ENCODE results near the gene ENPP1. TPM values are rescaled to one million over a fixed set of nuclear protein-coding genes. Genes with fewer than 3 reads are reported as not detected.

Gene ENPP1
- total and polyA plus RNA-seq, 2 donors (not counting 1 experiment from before 2014, with no cell fraction given), result 48.6 to 85.4 TPM

DNA sequence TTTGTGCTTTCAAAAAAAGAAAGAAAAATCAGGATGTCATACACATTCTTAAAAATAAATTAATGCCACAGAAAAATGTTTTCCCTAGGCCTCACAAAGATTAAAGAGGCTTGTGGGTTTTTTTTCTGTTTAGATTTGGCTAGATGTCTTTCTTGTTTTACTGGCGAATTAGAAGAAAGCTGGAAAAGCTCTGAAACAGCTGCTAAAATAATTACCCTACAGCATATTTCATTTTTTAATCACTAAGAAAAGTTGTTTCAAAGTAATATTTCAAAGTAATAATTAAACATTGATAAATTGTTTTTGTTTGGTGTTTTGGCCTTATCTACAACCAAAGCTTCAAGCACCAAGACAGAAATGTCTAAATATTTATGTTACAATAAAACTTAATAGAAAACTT lies 3.7 kb upstream of the ENPP1 start:
- no peak for DNase-seq (ENCODE audit: low read depth in 2 of 2)
- H3K4me3 ChIP-seq (replicated peaks in 1 of 4; ENCODE audit: control extremely low read depth in 1 of 4, insufficient read depth in 1 of 4, low read depth in 3 of 4, low read length in 4 of 4), result no peak overlapping the region
- no peaks in the 10 kb centered on the region for H3K36me3 ChIP-seq (ENCODE audit: control insufficient read depth, insufficient read depth, low read length)
- no peak overlapping the region for H3K9ac ChIP-seq (ENCODE audit: insufficient read depth, low read length)
- no peaks in the 10 kb centered on the region for H3K27me3 ChIP-seq (ENCODE audit: control insufficient read depth, insufficient read depth, low read length)
- H2AFZ ChIP-seq (ENCODE audit: low read length), result no peak overlapping the region
- H4K20me1 ChIP-seq (ENCODE audit: control insufficient read depth, extremely low read depth, insufficient read depth, low read length), result no peaks in the 10 kb centered on the region
- H3K4me2 ChIP-seq (ENCODE audit: extremely low read depth, insufficient read depth, low read length), result no peak overlapping the region
- no peaks in the 10 kb centered on the region for H3K9me3 ChIP-seq (ENCODE audit: control insufficient read depth, insufficient read depth, low read depth, low read length)
- no peak overlapping the region for H3K27ac ChIP-seq (ENCODE audit: insufficient read depth, low read length)
- H3K79me2 ChIP-seq (ENCODE audit: control insufficient read depth, insufficient read depth, low read length), result no peaks in the 10 kb centered on the region
- no peaks in the 10 kb centered on the region for H3K4me1 ChIP-seq (ENCODE audit: control insufficient read depth, extremely low read depth, insufficient read depth, low read length)
- TF ChIP-seq, protein P1, sequence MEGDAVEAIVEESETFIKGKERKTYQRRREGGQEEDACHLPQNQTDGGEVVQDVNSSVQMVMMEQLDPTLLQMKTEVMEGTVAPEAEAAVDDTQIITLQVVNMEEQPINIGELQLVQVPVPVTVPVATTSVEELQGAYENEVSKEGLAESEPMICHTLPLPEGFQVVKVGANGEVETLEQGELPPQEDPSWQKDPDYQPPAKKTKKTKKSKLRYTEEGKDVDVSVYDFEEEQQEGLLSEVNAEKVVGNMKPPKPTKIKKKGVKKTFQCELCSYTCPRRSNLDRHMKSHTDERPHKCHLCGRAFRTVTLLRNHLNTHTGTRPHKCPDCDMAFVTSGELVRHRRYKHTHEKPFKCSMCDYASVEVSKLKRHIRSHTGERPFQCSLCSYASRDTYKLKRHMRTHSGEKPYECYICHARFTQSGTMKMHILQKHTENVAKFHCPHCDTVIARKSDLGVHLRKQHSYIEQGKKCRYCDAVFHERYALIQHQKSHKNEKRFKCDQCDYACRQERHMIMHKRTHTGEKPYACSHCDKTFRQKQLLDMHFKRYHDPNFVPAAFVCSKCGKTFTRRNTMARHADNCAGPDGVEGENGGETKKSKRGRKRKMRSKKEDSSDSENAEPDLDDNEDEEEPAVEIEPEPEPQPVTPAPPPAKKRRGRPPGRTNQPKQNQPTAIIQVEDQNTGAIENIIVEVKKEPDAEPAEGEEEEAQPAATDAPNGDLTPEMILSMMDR (conservative IDR thresholded peaks at IDR 0.05 in 1 of 2, IDR thresholded peaks at IDR 0.05 in 1 of 2; ENCODE audit: low read depth in 1 of 2, low read length in 2 of 2), result no peak
- no peak for TF ChIP-seq EZH2 (IDR thresholded peaks at IDR 0.05; ENCODE audit: low read length, missing control alignments)

DNA sequence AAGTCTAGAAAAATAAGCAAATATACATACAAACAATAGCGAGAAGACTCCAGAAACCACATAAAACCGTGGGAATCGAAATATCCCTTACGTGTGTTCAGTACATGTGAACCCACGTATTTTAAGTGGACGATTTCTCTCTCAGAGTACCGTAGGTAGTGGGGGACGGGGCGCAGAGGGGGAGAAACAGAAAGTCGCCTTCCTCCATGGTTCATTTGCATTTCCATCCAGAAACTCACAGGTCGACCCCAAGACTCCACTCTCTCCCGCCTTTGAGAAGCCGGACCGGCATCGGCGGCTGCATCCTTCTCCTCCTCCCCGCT lies 538 bp upstream of the ENPP1 start:
- Histone ChIP-seq H3K4me2 (ENCODE audit: extremely low read depth, insufficient read depth, low read length) (peak overlapping the region; percentile 88), H3K9me3 (ENCODE audit: control insufficient read depth, insufficient read depth, low read depth, low read length) (no peaks in the 10 kb centered on the region), H3K79me2 (ENCODE audit: control insufficient read depth, insufficient read depth, low read length) (peaks cover 5% of the 10 kb centered on the region), H3K36me3 (ENCODE audit: control insufficient read depth, insufficient read depth, low read length) (no peaks in the 10 kb centered on the region), H3K4me3 (replicated peaks in 1 of 4; ENCODE audit: control extremely low read depth in 1 of 4, insufficient read depth in 1 of 4, low read depth in 3 of 4, low read length in 4 of 4) (peak overlapping the region; percentile 51 to 67 (median 62)), H3K27me3 (ENCODE audit: control insufficient read depth, insufficient read depth, low read length) (no peaks in the 10 kb centered on the region), H3K9ac (ENCODE audit: insufficient read depth, low read length) (peak overlapping the region; percentile 49), H4K20me1 (ENCODE audit: control insufficient read depth, extremely low read depth, insufficient read depth, low read length) (no peaks in the 10 kb centered on the region), H3K4me1 (ENCODE audit: control insufficient read depth, extremely low read depth, insufficient read depth, low read length) (no peaks in the 10 kb centered on the region), H2AFZ (ENCODE audit: low read length) (peak overlapping the region; percentile 84), H3K27ac (ENCODE audit: insufficient read depth, low read length) (no peak overlapping the region)
- no peak for DNase-seq (ENCODE audit: low read depth in 2 of 2)
- TF ChIP-seq, protein P1 (conservative IDR thresholded peaks at IDR 0.05 in 1 of 2, IDR thresholded peaks at IDR 0.05 in 1 of 2; ENCODE audit: low read depth in 1 of 2, low read length in 2 of 2), result peak in 1 of 2 donors; percentile 12
- TF ChIP-seq EZH2 (IDR thresholded peaks at IDR 0.05; ENCODE audit: low read length, missing control alignments), result no peak

DNA sequence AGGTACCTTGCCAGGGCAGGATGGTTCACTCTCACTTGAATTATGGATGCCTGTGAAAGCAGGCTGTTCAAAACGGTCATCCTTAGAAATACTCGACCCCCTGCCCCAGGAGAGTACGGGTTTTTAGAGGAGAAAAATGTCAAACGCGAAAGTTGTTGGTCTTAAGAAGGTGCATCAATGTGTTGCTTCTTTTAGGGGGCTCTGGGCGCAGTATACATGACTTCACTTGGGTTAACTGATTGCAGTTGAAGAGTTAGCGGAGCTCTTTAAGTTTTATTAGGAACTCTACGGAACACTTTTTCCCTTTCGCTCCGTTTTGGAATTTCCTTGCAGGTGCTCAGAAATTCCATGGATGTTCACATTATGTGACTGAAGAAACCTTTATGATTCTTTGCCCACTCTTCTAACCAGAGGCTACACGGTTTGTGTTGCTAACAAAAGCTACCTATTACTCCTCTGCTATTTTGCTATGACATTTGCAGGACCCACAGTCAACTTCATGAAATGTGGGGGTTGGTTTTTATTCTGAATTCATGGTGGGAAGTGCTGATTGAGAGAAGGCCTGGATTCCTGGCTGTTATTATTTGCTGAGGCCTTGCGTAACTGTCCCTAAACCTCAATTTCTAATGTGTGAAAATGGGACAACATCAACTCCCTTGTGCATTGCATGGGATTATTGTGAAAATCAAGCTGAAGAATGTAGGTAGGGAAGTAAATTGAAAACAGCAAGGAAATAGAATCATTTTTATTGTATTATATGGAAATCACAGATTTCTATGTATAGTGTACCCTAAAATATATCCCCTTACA lies 845 bp downstream of the ENPP1 start:
- H3K27me3 ChIP-seq (ENCODE audit: control insufficient read depth, insufficient read depth, low read length), result no peaks in the 10 kb centered on the region
- DNase-seq (ENCODE audit: low read depth in 2 of 2), result no peak
- no peak overlapping the region for H3K27ac ChIP-seq (ENCODE audit: insufficient read depth, low read length)
- H3K36me3 ChIP-seq (ENCODE audit: control insufficient read depth, insufficient read depth, low read length), result no peaks in the 10 kb centered on the region
- no peaks in the 10 kb centered on the region for H3K4me1 ChIP-seq (ENCODE audit: control insufficient read depth, extremely low read depth, insufficient read depth, low read length)
- H3K9me3 ChIP-seq (ENCODE audit: control insufficient read depth, insufficient read depth, low read depth, low read length), result no peaks in the 10 kb centered on the region
- H4K20me1 ChIP-seq (ENCODE audit: control insufficient read depth, extremely low read depth, insufficient read depth, low read length), result no peaks in the 10 kb centered on the region
- H3K9ac ChIP-seq (ENCODE audit: insufficient read depth, low read length), result peak overlapping the region; percentile 62
- peaks cover 5% of the 10 kb centered on the region for H3K79me2 ChIP-seq (ENCODE audit: control insufficient read depth, insufficient read depth, low read length)
- peak overlapping the region; percentile 55 for H3K4me2 ChIP-seq (ENCODE audit: extremely low read depth, insufficient read depth, low read length)
- no peak overlapping the region for H2AFZ ChIP-seq (ENCODE audit: low read length)
- TF ChIP-seq EZH2 (IDR thresholded peaks at IDR 0.05; ENCODE audit: low read length, missing control alignments), result no peak
- TF ChIP-seq, protein P1 (conservative IDR thresholded peaks at IDR 0.05 in 1 of 2, IDR thresholded peaks at IDR 0.05 in 1 of 2; ENCODE audit: low read depth in 1 of 2, low read length in 2 of 2), result no peak
- H3K4me3 ChIP-seq (replicated peaks in 1 of 4; ENCODE audit: control extremely low read depth in 1 of 4, insufficient read depth in 1 of 4, low read depth in 3 of 4, low read length in 4 of 4), result peak overlapping the region; percentile 60 to 79 (median 62)
